IPS DF 6.9 (cell line): ENCODE data around the gene AK8.

Experiments
- DNase-seq: peaks from one replicate; pipeline ENCODE4 v3.0.0-alpha.2; 2013; ENCODE audit warnings: low read depth, low spot score
- H3K27ac ChIP-seq: one replicate; pipeline ENCODE4 v1.5.1; 2013; ENCODE audit warnings: low read length, control low read depth
- H3K27me3 ChIP-seq: 2 replicates; pipeline ENCODE4 v1.6.1; 2013; ENCODE audit warnings: mild to moderate bottlenecking, low read length; ENCODE audit not compliant: control insufficient read depth, insufficient read depth
- H3K36me3 ChIP-seq: 2 replicates; pipeline ENCODE4 v1.6.1; 2013; ENCODE audit warnings: low read length; ENCODE audit not compliant: control insufficient read depth, insufficient read depth
- H3K4me1 ChIP-seq: 2 replicates; pipeline ENCODE4 v1.6.1; 2013; ENCODE audit warnings: low read length; ENCODE audit not compliant: control insufficient read depth, insufficient read depth
- H3K4me3 ChIP-seq: 2 replicates; pipeline ENCODE4 v1.5.1; 2013; ENCODE audit warnings: mild to moderate bottlenecking, low read length
- H3K9me3 ChIP-seq: 2 replicates; pipeline ENCODE4 v1.6.1; 2013; ENCODE audit warnings: low read length, inconsistent platforms; ENCODE audit not compliant: control insufficient read depth, insufficient read depth
- WGBS: extraction: QIAGEN DNeasy Blood & Tissue Kit; methylation state at CpG from one replicate; pipeline ENCODE4 v1.1.7; 2013; ENCODE audit warnings: mixed read lengths, missing lambda C conversion rate; ENCODE audit not compliant: insufficient read length, insufficient coverage; 5-methylcytosine and 5-hydroxymethylcytosine counted together

The AK8 gene

DNA sequence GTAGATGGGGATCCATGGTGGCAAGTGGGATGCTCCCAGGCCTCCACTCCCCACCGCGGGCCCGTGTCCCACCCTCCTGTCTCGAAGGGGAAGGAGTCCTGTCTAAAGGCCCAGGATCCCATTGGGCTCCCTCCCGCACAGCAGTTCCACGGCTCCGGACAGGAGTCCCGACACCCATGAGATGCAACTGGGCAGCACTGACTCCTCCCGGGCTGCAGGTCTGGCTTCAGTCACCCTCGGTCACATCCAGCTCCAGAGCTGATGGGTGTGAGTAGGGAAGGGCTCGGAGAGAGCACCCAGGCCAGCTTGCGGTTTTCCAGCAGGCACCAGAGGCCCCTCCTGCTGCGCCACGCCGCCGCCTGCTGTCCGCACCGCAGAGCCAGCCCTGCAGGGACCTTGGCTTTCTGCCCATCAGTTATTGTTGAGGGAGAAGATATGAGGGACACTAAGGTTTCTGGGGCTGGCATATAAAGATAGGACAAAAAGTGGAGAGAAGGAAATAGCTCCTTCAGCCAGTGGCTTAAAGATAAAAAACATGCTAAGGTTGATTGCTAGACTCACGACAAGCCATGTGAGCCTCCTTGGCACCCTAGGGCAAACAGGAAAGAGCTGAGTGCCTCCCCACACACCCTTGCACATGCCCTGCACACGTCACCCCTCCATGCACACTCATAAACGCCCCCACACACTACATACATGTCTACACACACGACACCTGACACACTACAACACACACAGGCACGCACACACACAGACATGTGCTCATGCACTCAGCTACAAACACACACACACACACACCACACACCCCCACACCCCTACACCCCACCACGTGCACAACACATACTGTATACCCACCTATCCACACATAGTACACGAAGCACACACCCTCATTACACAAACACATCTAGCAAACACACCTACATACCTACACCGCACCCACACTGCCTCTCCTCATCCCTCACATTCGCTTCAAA lies 79.0 kb downstream of the AK8 start:
- peaks cover 11% of the 10 kb centered on the region; the same call in 1 of the 2 replicates for H3K27me3 ChIP-seq
- H3K4me1 ChIP-seq, result no peaks in the 10 kb centered on the region; the same call in 1 of the 2 replicates
- DNase-seq, result no peak
- 100% methylated on average over 4 of the region's 27 CpGs for whole genome bisulfite sequencing
- no peak overlapping the region for H3K4me3 ChIP-seq
- no peak overlapping the region for H3K27ac ChIP-seq
- no peaks in the 10 kb centered on the region for H3K36me3 ChIP-seq
- no peaks in the 10 kb centered on the region for H3K9me3 ChIP-seq

- Histone ChIP-seq H3K4me1 (no peaks in the 10 kb centered on the region; the same call in 1 of the 2 replicates), H3K36me3 (no peaks in the 10 kb centered on the region), H3K4me3 (no peak overlapping the region), H3K9me3 (no peaks in the 10 kb centered on the region), H3K27ac (no peak overlapping the region), H3K27me3 (peaks cover 20% of the 10 kb centered on the region; the same call in 1 of the 2 replicates)
- WGBS, result no CpG with 5 or more reads among the region's 15 CpGs
- no peak for DNase-seq
Observed at GRCh38 chr9:132797861-132798659, 80.0 kb downstream of the AK8 start.

- Histone ChIP-seq H3K9me3 (no peaks in the 10 kb centered on the region), H3K4me1 (no peaks in the 10 kb centered on the region; the same call in 1 of the 2 replicates), H3K27ac (no peak overlapping the region), H3K36me3 (no peaks in the 10 kb centered on the region), H3K4me3 (no peak overlapping the region), H3K27me3 (peaks cover 23% of the 10 kb centered on the region; the same call in 1 of the 2 replicates)
- WGBS, result no CpG with 5 or more reads among the region's 16 CpGs
- DNase-seq, result no peak
Observed at GRCh38 chr9:132795511-132796303, 82.4 kb downstream of the AK8 start.

DNA sequence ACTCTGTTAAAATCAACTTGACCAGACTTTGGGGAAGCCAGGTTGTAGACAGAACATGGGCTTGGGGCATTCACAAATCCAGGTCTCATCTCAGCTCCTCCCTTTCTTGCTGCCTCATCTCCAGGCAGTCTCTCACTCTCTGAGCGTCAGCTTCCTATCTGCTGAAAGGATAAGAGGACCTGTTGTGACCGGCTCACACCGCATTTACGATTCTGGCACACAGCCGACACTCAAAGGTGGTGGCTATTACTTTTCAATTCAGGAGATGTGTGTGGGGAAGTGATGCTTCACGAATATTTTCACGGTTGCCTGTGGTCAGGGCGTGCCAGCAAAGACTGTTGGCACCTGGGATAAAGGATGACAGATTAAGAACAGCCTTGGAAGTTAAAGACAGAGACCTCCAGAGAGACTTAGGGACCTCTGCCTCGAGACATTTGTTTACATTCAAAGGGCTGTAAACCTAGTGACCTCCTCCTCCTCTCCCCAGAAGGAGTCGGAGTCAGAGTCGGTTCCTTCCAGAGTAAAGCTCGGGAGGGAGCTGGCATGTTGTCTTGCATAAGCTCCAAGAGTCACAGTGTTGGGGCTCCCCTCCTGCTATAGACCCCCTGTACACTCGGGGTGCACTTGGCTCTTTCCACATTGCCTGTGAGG lies 83.2 kb downstream of the AK8 start:
- DNase-seq, result no peak
- WGBS, result no CpG with 5 or more reads among the region's 13 CpGs
- peaks cover 23% of the 10 kb centered on the region; the same call in 1 of the 2 replicates for H3K27me3 ChIP-seq
- no peak overlapping the region for H3K4me3 ChIP-seq
- H3K27ac ChIP-seq, result no peak overlapping the region
- H3K36me3 ChIP-seq, result no peaks in the 10 kb centered on the region
- no peaks in the 10 kb centered on the region for H3K9me3 ChIP-seq
- no peaks in the 10 kb centered on the region; the same call in 1 of the 2 replicates for H3K4me1 ChIP-seq

- no peaks in the 10 kb centered on the region for H3K9me3 ChIP-seq
- DNase-seq, result no peak
- no CpG with 5 or more reads among the region's 16 CpGs for WGBS
- no peaks in the 10 kb centered on the region for H3K4me1 ChIP-seq
- no peak overlapping the region for H3K4me3 ChIP-seq
- peaks cover 23% of the 10 kb centered on the region; the same call in 1 of the 2 replicates for H3K27me3 ChIP-seq
- no peak overlapping the region for H3K27ac ChIP-seq
- H3K36me3 ChIP-seq, result no peaks in the 10 kb centered on the region
Observed at GRCh38 chr9:132793606-132794580, 84.2 kb downstream of the AK8 start.

GRCh38 chr9:132792547-132792946 lies 85.5 kb downstream of the AK8 start:
- H3K27ac ChIP-seq, result no peak overlapping the region
- H3K9me3 ChIP-seq, result no peaks in the 10 kb centered on the region
- WGBS, result no CpG with 5 or more reads among the region's 9 CpGs
- H3K4me1 ChIP-seq, result no peaks in the 10 kb centered on the region
- DNase-seq, result no peak
- no peaks in the 10 kb centered on the region for H3K36me3 ChIP-seq
- no peak overlapping the region for H3K4me3 ChIP-seq
- peaks cover 20% of the 10 kb centered on the region; the same call in 1 of the 2 replicates for H3K27me3 ChIP-seq

DNA sequence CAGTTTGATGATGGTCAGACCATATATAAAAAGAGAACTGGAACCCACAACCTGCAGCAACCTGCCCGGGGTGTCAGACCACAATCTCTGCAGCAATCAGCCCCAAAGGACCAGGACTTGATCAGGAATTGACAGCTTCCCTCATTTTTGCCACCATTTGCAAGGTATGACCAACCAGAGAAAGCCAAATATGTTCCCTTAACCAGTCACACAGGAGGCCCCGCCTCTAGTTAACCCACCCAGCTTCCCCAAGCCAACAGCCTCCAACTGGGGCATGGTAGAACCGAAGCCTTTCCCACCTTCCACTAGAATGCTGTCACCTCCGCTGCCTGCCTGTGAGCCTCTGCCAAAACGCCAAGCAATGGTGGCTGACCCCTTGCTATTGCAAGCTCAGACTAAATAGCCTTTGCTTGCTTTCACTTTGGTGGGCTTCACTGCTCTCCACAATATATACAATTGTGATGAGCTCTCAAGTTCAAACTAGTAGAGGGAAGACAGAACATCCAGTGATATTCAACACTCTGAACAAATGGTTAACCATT lies 86.3 kb downstream of the AK8 start:
- Histone ChIP-seq H3K4me3 (no peak overlapping the region), H3K27me3 (peaks cover 20% of the 10 kb centered on the region; the same call in 1 of the 2 replicates), H3K36me3 (no peaks in the 10 kb centered on the region), H3K27ac (no peak overlapping the region), H3K4me1 (no peaks in the 10 kb centered on the region), H3K9me3 (no peaks in the 10 kb centered on the region)
- WGBS, result no CpG with 5 or more reads among the region's 5 CpGs
- DNase-seq, result no peak

GRCh38 chr9:132789719-132790118 lies 88.4 kb downstream of the AK8 start:
- H3K9me3 ChIP-seq, result no peaks in the 10 kb centered on the region
- peaks cover 15% of the 10 kb centered on the region; the same call in 1 of the 2 replicates for H3K27me3 ChIP-seq
- H3K27ac ChIP-seq, result no peak overlapping the region
- no peaks in the 10 kb centered on the region for H3K36me3 ChIP-seq
- H3K4me3 ChIP-seq, result no peak overlapping the region
- WGBS, result no CpG with 5 or more reads among the region's 3 CpGs
- H3K4me1 ChIP-seq, result no peaks in the 10 kb centered on the region
- no peak for DNase-seq
